Activated naive CD4-positive, alpha-beta T cell treated with anti-CD3 and anti-CD28 coated beads, Interleukin-2, amount 50 U/mL, for 24 hours (primary cell): ENCODE results near the gene RABGAP1.

Experiments used
- H3K27ac Mint-ChIP-seq: one replicate; pipeline ENCODE4 v1.8.0; 2021; ENCODE audit warnings: mild to moderate bottlenecking, mixed read lengths
- H3K27me3 Mint-ChIP-seq: one replicate; pipeline ENCODE4 v1.8.0; 2021; ENCODE audit warnings: mixed read lengths
- H3K36me3 Mint-ChIP-seq: one replicate; pipeline ENCODE4 v1.8.0; 2021; ENCODE audit warnings: mixed read lengths
- H3K4me1 Mint-ChIP-seq: one replicate; pipeline ENCODE4 v1.8.0; 2021; ENCODE audit warnings: mixed read lengths
- H3K4me3 Mint-ChIP-seq: one replicate; pipeline ENCODE4 v1.8.0; 2021; ENCODE audit warnings: mild to moderate bottlenecking, mixed read lengths
- H3K9me3 Mint-ChIP-seq: one replicate; pipeline ENCODE4 v1.8.0; 2021; ENCODE audit warnings: mixed read lengths

The RABGAP1 gene

GRCh38 chr9:123026425-123026824 lies 85.6 kb downstream of the RABGAP1 start:
- no peaks in the 10 kb centered on the region for H3K27me3 Mint-ChIP-seq
- no peaks in the 10 kb centered on the region for H3K4me1 Mint-ChIP-seq
- H3K36me3 Mint-ChIP-seq, result peaks cover 23% of the 10 kb centered on the region
- H3K27ac Mint-ChIP-seq, result no peak overlapping the region
- H3K4me3 Mint-ChIP-seq, result no peak overlapping the region
- no peaks in the 10 kb centered on the region for H3K9me3 Mint-ChIP-seq

- no peaks in the 10 kb centered on the region for H3K4me1 Mint-ChIP-seq
- peaks cover 24% of the 10 kb centered on the region for H3K36me3 Mint-ChIP-seq
- no peak overlapping the region for H3K27ac Mint-ChIP-seq
- no peak overlapping the region for H3K4me3 Mint-ChIP-seq
- H3K9me3 Mint-ChIP-seq, result no peaks in the 10 kb centered on the region
- H3K27me3 Mint-ChIP-seq, result no peaks in the 10 kb centered on the region
These were observed 86.7 kb downstream of the RABGAP1 start for GRCh38 chr9:123027517-123027916.

GRCh38 chr9:123028136-123028535 lies 87.3 kb downstream of the RABGAP1 start:
- H3K9me3 Mint-ChIP-seq, result no peaks in the 10 kb centered on the region
- peaks cover 5% of the 10 kb centered on the region for H3K4me1 Mint-ChIP-seq
- no peak overlapping the region for H3K27ac Mint-ChIP-seq
- H3K36me3 Mint-ChIP-seq, result peaks cover 23% of the 10 kb centered on the region
- H3K4me3 Mint-ChIP-seq, result no peak overlapping the region
- no peaks in the 10 kb centered on the region for H3K27me3 Mint-ChIP-seq

GRCh38 chr9:123028973-123029372 lies 88.2 kb downstream of the RABGAP1 start:
- Mint-ChIP-seq H3K9me3 (no peaks in the 10 kb centered on the region), H3K27ac (no peak overlapping the region), H3K4me1 (peaks cover 9% of the 10 kb centered on the region), H3K27me3 (no peaks in the 10 kb centered on the region), H3K4me3 (no peak overlapping the region), H3K36me3 (peaks cover 23% of the 10 kb centered on the region)

- no peak overlapping the region for H3K27ac Mint-ChIP-seq
- H3K4me3 Mint-ChIP-seq, result no peak overlapping the region
- peaks cover 19% of the 10 kb centered on the region for H3K36me3 Mint-ChIP-seq
- H3K9me3 Mint-ChIP-seq, result no peaks in the 10 kb centered on the region
- H3K4me1 Mint-ChIP-seq, result peaks cover 17% of the 10 kb centered on the region
- no peaks in the 10 kb centered on the region for H3K27me3 Mint-ChIP-seq
These were observed 91.1 kb downstream of the RABGAP1 start for GRCh38 chr9:123031963-123032362.

GRCh38 chr9:123033352-123033751 lies 92.5 kb downstream of the RABGAP1 start, which contains the start of gene GPR21:
Gene GPR21 (plus strand): TSS chr9:123033667. CDS start chr9:123034567, 900 bp downstream.
- H3K4me1 Mint-ChIP-seq, result peaks cover 25% of the 10 kb centered on the region
- H3K36me3 Mint-ChIP-seq, result peaks cover 16% of the 10 kb centered on the region
- H3K27me3 Mint-ChIP-seq, result no peaks in the 10 kb centered on the region
- no peaks in the 10 kb centered on the region for H3K9me3 Mint-ChIP-seq
- no peak within 1 kb of the TSS for H3K27ac Mint-ChIP-seq
- no peak within 1 kb of the TSS for H3K4me3 Mint-ChIP-seq

GRCh38 chr9:123033864-123034601 lies 93.2 kb downstream of the RABGAP1 start:
- Mint-ChIP-seq H3K9me3 (no peaks in the 10 kb centered on the region), H3K4me3 (no peak overlapping the region), H3K36me3 (peaks cover 14% of the 10 kb centered on the region), H3K27ac (no peak overlapping the region), H3K27me3 (no peaks in the 10 kb centered on the region), H3K4me1 (peaks cover 25% of the 10 kb centered on the region)

GRCh38 chr9:123034881-123035510 lies 94.2 kb downstream of the RABGAP1 start:
- Mint-ChIP-seq H3K9me3 (no peaks in the 10 kb centered on the region), H3K27me3 (no peaks in the 10 kb centered on the region), H3K36me3 (peaks cover 12% of the 10 kb centered on the region), H3K4me3 (no peak overlapping the region), H3K27ac (no peak overlapping the region), H3K4me1 (peaks cover 25% of the 10 kb centered on the region)

GRCh38 chr9:123035791-123036190 lies 95.0 kb downstream of the RABGAP1 start:
- Mint-ChIP-seq H3K9me3 (no peaks in the 10 kb centered on the region), H3K36me3 (peaks cover 13% of the 10 kb centered on the region), H3K27ac (no peak overlapping the region), H3K4me1 (peaks cover 25% of the 10 kb centered on the region), H3K27me3 (no peaks in the 10 kb centered on the region), H3K4me3 (no peak overlapping the region)

GRCh38 chr9:123036893-123037545 lies 96.2 kb downstream of the RABGAP1 start:
- Mint-ChIP-seq H3K36me3 (peaks cover 14% of the 10 kb centered on the region), H3K27ac (no peak overlapping the region), H3K4me1 (peaks cover 25% of the 10 kb centered on the region), H3K4me3 (no peak overlapping the region), H3K27me3 (no peaks in the 10 kb centered on the region), H3K9me3 (no peaks in the 10 kb centered on the region)

GRCh38 chr9:123039617-123040219 lies 98.9 kb downstream of the RABGAP1 start:
- Mint-ChIP-seq H3K27me3 (no peaks in the 10 kb centered on the region), H3K4me1 (peaks cover 16% of the 10 kb centered on the region), H3K36me3 (peaks cover 24% of the 10 kb centered on the region), H3K27ac (no peak overlapping the region), H3K9me3 (no peaks in the 10 kb centered on the region), H3K4me3 (no peak overlapping the region)

GRCh38 chr9:123040801-123041200 lies 100.0 kb downstream of the RABGAP1 start:
- Mint-ChIP-seq H3K9me3 (no peaks in the 10 kb centered on the region), H3K4me1 (peaks cover 16% of the 10 kb centered on the region), H3K27ac (no peak overlapping the region), H3K27me3 (no peaks in the 10 kb centered on the region), H3K36me3 (peaks cover 24% of the 10 kb centered on the region), H3K4me3 (no peak overlapping the region)

- Mint-ChIP-seq H3K9me3 (no peaks in the 10 kb centered on the region), H3K27ac (no peak overlapping the region), H3K27me3 (no peaks in the 10 kb centered on the region), H3K4me3 (no peak overlapping the region), H3K36me3 (peaks cover 24% of the 10 kb centered on the region), H3K4me1 (peaks cover 12% of the 10 kb centered on the region)
These were observed 100.7 kb downstream of the RABGAP1 start for GRCh38 chr9:123041489-123041888.

GRCh38 chr9:123043081-123043939 lies 102.5 kb downstream of the RABGAP1 start:
- H3K9me3 Mint-ChIP-seq, result no peaks in the 10 kb centered on the region
- H3K27ac Mint-ChIP-seq, result no peak overlapping the region
- H3K36me3 Mint-ChIP-seq, result peaks cover 17% of the 10 kb centered on the region

GRCh38 chr9:123044586-123044985 lies 103.8 kb downstream of the RABGAP1 start:
- H3K4me1 Mint-ChIP-seq, result no peaks in the 10 kb centered on the region
- H3K27ac Mint-ChIP-seq, result no peak overlapping the region
- no peaks in the 10 kb centered on the region for H3K27me3 Mint-ChIP-seq
- no peak overlapping the region for H3K4me3 Mint-ChIP-seq
- no peaks in the 10 kb centered on the region for H3K9me3 Mint-ChIP-seq
- peaks cover 19% of the 10 kb centered on the region for H3K36me3 Mint-ChIP-seq

More at GRCh38 chr9:123043081-123043939, 102.5 kb downstream of the RABGAP1 start:
- H3K4me3 Mint-ChIP-seq, result no peak overlapping the region
- no peaks in the 10 kb centered on the region for H3K4me1 Mint-ChIP-seq
- H3K27me3 Mint-ChIP-seq, result no peaks in the 10 kb centered on the region
